Panc1 (cell line): ENCODE measurements around the gene TRIM16. TPM values are rescaled to one million over a fixed set of nuclear protein-coding genes. Genes with fewer than 3 reads are reported as not detected.
"Not testable (repeated sequence)": the region's sequence is repeated elsewhere in the genome, so short reads cannot be mapped to it uniquely, and the experiment has no call there.

Experiments
- ATAC-seq: fragments of 200-7000 bp; cut with Tn5 transposase; 2 replicates; pipeline ENCODE4 v1.9.1; 2020; ENCODE audit warnings: mild to moderate bottlenecking, moderate library complexity
- BruUV-seq: library from RNA; stranded (reverse); fragments of 400-500 nt; replicated peaks from 2 replicates; lab custom pipeline; 2021; lab: Mats Ljungman, UMichigan
- CTCF ChIA-PET: fragments of 300-600 bp; sonication (Branson Sonifier 250); formaldehyde crosslinking; loops from one replicate; lab custom pipeline; 2022; ENCODE audit warnings: antibody characterized with exemption; lab: Charles Lee
- POLR2A ChIA-PET: fragments of 300-600 bp; sonication (Branson Sonifier 250); formaldehyde crosslinking; loops from one replicate; lab custom pipeline; 2022; ENCODE audit warnings: antibody characterized with exemption; lab: Charles Lee
- DNase-seq: peaks from one replicate; pipeline ENCODE4 v3.0.0-alpha.2; 2010; ENCODE audit warnings: low read depth, low spot score
- H3K27ac ChIP-seq: 2 replicates; pipeline ENCODE4 v1.5.1; 2011; ENCODE audit warnings: mild to moderate bottlenecking, low read length, inconsistent platforms
- H3K27me3 ChIP-seq: fragments of 200-500 bp; sonication (Bioruptor generic); 2 replicates; pipeline ENCODE4 v1.6.0; 2014; ENCODE audit warnings: low read length, inconsistent platforms; ENCODE audit not compliant: control insufficient read depth, insufficient read depth
- H3K36me3 ChIP-seq: fragments of 200-500 bp; sonication (Bioruptor generic); 2 replicates; pipeline ENCODE4 v1.5.1; 2014; ENCODE audit warnings: inconsistent platforms, mild to moderate bottlenecking, low read length, moderate library complexity; ENCODE audit not compliant: control insufficient read depth, insufficient read depth
- H3K4me1 ChIP-seq: 2 replicates; pipeline ENCODE4 v1.5.1; 2011; ENCODE audit warnings: inconsistent platforms, mild to moderate bottlenecking, low read length, moderate library complexity; ENCODE audit not compliant: control insufficient read depth, insufficient read depth
- H3K4me3 ChIP-seq, 2 experiments: 2 replicates each; pipeline ENCODE4 v1.5.1; 2011 to 2012; ENCODE audit warnings: low read depth in 2 of 2, low read length in 2 of 2, mild to moderate bottlenecking in 2 of 2, inconsistent platforms in 1 of 2, moderate library complexity in 1 of 2
- H3K9me3 ChIP-seq: fragments of 200-500 bp; sonication (Bioruptor generic); 2 replicates; pipeline ENCODE4 v1.5.1; 2014; ENCODE audit warnings: low read depth, mild to moderate bottlenecking, inconsistent platforms, low read length, moderate library complexity; ENCODE audit not compliant: control insufficient read depth, insufficient read depth
- POLR2AphosphoS5 ChIP-seq: IDR thresholded peaks from 2 replicates; pipeline ENCODE4 v1.6.1; 2012; ENCODE audit warnings: mild to moderate bottlenecking, low read depth, low read length, moderate library complexity
- REST ChIP-seq, 2 experiments: IDR thresholded peaks; 2 replicates each; pipeline ENCODE4 v1.6.1; 2011 to 2012; ENCODE audit warnings: low read depth in 2 of 2, control low read depth in 1 of 2, low read length in 1 of 2, mild to moderate bottlenecking in 1 of 2, moderate library complexity in 1 of 2; ENCODE audit not compliant: insufficient read depth in 1 of 2
- SIN3A ChIP-seq: IDR thresholded peaks from 2 replicates; pipeline ENCODE4 v1.6.1; 2012; ENCODE audit warnings: low read depth, mild to moderate bottlenecking, low read length, moderate library complexity, borderline replicate concordance; ENCODE audit not compliant: insufficient read depth
- TCF7L2 ChIP-seq: IDR thresholded peaks from 2 replicates; pipeline ENCODE4 v1.6.1; 2011; ENCODE audit warnings: mild to moderate bottlenecking, low read depth, low read length, inconsistent platforms
- in situ Hi-C: cut with HindIII; loops from 2 replicates; pipeline ENCODE4 v1.10.0; 2016; ENCODE audit warnings: low sequenced_read_pairs, low pct_unique_long_range_greater_than_20kb
- intact Hi-C: fragments of 100-400 bp; cut with micrococcal nuclease; formaldehyde crosslinking; loops from one replicate; pipeline ENCODE4 v1.10.0; 2022; ENCODE audit not compliant: unreplicated experiment
- total RNA-seq: library from RNA; stranded (reverse); gene quantifications from one replicate; pipeline ENCODE4 v1.2.1, GENCODE V29; 2021; ENCODE audit not compliant: unreplicated experiment
- TF ChIP-seq, protein P1 (sequence below): fragments of 450-650 bp; IDR thresholded peaks from 2 replicates; pipeline ENCODE4 v1.5.1; 2017; ENCODE audit warnings: mild to moderate bottlenecking

TRIM16 gene
- total RNA-seq, 1 experiment from 2014 or later = 31.7 TPM

- DNase-seq, ATAC-seq, H3K27ac ChIP-seq, CTCF ChIA-PET, H3K27me3 ChIP-seq, intact Hi-C loops, H3K4me1 ChIP-seq, in situ Hi-C loops, BruUV-seq, H3K9me3 ChIP-seq, H3K4me3 ChIP-seq, H3K36me3 ChIP-seq, POLR2A ChIA-PET: not testable (repeated sequence)
Measured at GRCh38 chr17:15675991-15676390, 8.1 kb downstream of the TRIM16 start.

- DNase-seq, CTCF ChIA-PET, intact Hi-C loops, H3K4me1 ChIP-seq, ATAC-seq, POLR2A ChIA-PET, H3K36me3 ChIP-seq, H3K4me3 ChIP-seq, H3K9me3 ChIP-seq, H3K27me3 ChIP-seq, H3K27ac ChIP-seq, BruUV-seq, in situ Hi-C loops: not testable (repeated sequence)
Measured at GRCh38 chr17:15674640-15675039, 9.5 kb downstream of the TRIM16 start.

- H3K9me3 ChIP-seq, in situ Hi-C loops, H3K4me3 ChIP-seq, intact Hi-C loops, DNase-seq, POLR2A ChIA-PET, BruUV-seq, H3K36me3 ChIP-seq, H3K27me3 ChIP-seq, H3K4me1 ChIP-seq, H3K27ac ChIP-seq, CTCF ChIA-PET: not testable (repeated sequence)
- ATAC-seq = peak; percentile 51; the same call in 1 of the 2 replicates
Measured at GRCh38 chr17:15669526-15669925, 14.6 kb downstream of the TRIM16 start.

DNA sequence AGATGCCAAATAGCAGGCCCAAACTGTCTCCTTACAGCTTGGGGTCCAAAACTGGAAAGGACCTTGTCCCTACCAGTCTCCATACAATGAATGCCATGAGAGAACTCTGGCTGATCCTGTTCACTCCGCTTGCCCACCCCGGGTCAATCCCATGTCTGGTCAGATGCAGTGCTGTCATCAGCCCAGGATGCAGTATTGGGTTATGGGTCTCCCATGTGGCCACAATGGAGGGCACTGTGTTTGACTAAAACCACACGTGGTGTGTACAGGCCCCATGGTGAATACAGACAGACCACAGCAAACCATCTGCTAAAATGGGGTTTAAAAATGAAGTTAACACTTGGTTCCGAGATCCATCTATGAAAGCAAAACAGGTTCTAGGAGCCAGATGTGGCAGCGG is 20.4 kb downstream of the TRIM16 start:
- ATAC-seq = no peak
- CTCF ChIA-PET = no interaction called here
- in situ Hi-C loops = no loop called here

More for the DNA sequence above, 20.4 kb downstream of the TRIM16 start:
- H3K36me3 ChIP-seq = peaks cover 2% of the 10 kb centered on the region; the same call in 1 of the 2 replicates
- H3K4me1 ChIP-seq = no peaks in the 10 kb centered on the region
- no TSS peak for BruUV-seq
- H3K27me3 ChIP-seq = no peaks in the 10 kb centered on the region
- POLR2A ChIA-PET = no interaction called here
- H3K27ac ChIP-seq = no peak overlapping the region
- H3K9me3 ChIP-seq = no peaks in the 10 kb centered on the region
- no peak for DNase-seq
- intact Hi-C loops = no loop called here
- TF ChIP-seq REST (IDR thresholded peaks at IDR 0.05; ENCODE audit: insufficient read depth in 1 of 2, low read depth in 2 of 2, low read length in 1 of 2) (no peak), TCF7L2 (no peak), POLR2AphosphoS5 (no peak), SIN3A (no peak)
- TF ChIP-seq, protein P1, sequence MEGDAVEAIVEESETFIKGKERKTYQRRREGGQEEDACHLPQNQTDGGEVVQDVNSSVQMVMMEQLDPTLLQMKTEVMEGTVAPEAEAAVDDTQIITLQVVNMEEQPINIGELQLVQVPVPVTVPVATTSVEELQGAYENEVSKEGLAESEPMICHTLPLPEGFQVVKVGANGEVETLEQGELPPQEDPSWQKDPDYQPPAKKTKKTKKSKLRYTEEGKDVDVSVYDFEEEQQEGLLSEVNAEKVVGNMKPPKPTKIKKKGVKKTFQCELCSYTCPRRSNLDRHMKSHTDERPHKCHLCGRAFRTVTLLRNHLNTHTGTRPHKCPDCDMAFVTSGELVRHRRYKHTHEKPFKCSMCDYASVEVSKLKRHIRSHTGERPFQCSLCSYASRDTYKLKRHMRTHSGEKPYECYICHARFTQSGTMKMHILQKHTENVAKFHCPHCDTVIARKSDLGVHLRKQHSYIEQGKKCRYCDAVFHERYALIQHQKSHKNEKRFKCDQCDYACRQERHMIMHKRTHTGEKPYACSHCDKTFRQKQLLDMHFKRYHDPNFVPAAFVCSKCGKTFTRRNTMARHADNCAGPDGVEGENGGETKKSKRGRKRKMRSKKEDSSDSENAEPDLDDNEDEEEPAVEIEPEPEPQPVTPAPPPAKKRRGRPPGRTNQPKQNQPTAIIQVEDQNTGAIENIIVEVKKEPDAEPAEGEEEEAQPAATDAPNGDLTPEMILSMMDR = no peak
- H3K4me3 ChIP-seq = no peak overlapping the region
